NCI-H510A (cell line): ENCODE measurements around the gene REEP1.
"Not testable (repeated sequence)": the region's sequence is repeated elsewhere in the genome, so short reads cannot be mapped to it uniquely, and the experiment has no call there.

Source experiments
- DNase-seq: peaks from one replicate; lab custom pipeline; 2025; lab: John Stamatoyannopoulos, UW

Gene REEP1

DNA sequence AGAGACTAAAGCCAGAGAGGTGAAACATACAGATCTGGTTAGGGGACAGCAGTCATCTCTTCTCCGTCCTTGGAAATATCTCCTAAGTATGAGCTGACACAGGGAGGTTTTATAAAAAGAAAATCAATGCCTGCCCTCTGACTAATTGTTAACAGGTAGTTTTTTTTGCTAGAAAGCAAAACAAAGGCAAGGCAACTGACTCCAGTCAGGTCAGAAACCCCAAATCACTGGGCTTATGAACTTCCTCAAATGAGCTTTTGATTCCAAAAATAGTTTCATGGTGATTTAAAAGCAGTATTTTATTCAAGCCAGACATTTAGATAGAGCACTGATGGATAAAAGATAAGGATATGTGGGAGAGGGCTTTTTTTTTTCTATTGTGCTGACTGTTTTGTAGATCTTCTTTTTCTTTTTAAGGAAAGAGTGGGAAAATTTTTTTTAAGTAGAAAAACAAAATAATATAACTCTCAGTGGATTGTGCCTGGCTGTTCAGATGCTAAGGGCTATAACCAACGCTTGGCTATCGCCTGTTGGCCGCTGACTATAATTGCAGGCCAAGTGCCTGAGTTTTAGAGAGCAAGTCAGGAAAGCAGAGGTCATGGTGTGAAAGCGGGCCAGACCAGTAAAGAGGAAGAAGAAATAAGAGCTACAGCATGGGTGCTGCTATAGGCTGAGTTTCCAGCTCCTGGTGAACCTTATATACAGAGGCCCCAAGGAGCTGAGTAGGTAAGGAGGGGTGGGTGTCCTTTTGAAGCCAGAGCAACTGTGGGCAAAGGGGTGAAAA is 93.3 kb downstream of the REEP1 start:
- DNase-seq, result no peak

DNA sequence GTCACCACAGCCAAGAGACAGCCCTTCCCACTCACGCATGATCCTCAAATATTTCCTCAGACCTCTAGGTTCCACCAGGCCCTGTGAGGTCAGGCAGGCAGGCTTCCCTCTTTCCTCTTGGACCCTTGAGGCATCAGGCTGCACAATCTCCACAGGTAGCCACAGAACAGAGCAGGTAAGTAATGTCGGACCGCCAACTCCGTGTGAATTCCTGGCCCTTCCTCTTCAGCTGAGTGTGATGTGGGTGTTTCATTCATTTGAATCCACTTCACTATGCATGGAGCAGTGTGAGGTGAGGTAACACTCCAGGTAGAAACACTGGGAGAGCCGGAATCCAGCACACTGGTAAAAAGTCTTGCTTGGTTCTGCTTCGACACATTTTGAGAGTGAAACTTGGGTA is 94.2 kb downstream of the REEP1 start:
- no peak for DNase-seq

DNA sequence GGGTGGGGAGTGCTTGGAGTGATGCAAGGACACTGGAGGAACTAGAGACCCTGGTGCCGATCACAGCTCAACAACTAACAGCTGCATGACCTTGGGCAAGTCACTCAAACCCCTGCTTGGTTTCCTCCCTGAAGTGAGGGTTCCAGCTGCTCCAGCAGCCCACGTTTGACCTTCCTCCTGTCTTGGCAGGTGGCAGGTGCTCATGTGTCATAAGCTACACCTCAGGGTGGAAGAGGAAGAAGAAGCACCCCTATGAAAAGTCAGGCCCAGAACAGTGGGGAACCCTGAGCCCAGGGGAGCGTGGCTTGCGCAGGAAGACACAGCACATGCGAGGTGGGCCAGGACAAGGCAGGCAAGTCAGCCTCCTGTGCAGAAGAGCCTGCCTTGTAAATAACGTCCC is 95.8 kb downstream of the REEP1 start:
- no peak for DNase-seq

- no peak for DNase-seq
These were observed 97.2 kb downstream of the REEP1 start for GRCh38 chr2:86240251-86240650.

GRCh38 chr2:86239745-86240144 is 97.7 kb downstream of the REEP1 start:
- no peak for DNase-seq

DNA sequence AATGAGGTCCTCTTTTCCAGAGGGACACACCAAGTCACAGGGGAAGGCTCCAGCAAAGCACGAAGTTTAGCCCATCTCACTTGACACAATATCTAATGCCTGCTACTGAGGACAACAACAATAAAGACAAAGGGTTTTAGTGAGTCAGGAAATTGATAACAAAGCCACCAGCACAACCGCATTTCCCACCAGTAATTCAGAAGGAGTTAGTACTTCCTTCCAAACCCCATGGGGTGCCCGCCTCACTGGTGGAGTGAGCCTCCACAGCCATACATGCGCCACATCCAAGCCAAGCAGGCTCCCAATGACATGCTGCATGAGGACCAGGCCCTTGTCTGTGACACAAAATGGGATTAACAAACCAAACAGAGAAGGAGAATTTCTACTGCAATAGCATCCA is 98.1 kb downstream of the REEP1 start:
- no peak for DNase-seq

- DNase-seq, result no peak
These were observed 99.1 kb downstream of the REEP1 start for GRCh38 chr2:86238354-86238753.

DNA sequence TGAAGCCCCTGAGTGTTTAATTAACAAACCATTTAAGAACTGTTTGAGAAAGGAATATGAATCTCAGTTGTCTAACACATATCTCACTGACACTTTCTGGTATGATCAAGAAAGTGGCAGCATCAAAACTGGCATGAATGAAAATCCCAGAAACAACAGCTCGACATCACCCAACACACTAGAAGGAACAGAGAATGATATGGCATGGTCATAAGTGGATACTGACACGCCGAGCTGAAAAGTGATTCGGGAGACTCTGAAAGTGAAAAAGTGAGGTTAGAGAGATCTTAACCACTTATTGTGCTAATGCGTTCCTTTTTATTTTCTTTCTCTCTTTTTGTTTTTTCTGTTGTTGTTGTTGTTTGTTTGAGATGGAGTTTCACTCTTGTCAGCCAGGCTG is 100.3 kb downstream of the REEP1 start:
- no peak for DNase-seq

DNA sequence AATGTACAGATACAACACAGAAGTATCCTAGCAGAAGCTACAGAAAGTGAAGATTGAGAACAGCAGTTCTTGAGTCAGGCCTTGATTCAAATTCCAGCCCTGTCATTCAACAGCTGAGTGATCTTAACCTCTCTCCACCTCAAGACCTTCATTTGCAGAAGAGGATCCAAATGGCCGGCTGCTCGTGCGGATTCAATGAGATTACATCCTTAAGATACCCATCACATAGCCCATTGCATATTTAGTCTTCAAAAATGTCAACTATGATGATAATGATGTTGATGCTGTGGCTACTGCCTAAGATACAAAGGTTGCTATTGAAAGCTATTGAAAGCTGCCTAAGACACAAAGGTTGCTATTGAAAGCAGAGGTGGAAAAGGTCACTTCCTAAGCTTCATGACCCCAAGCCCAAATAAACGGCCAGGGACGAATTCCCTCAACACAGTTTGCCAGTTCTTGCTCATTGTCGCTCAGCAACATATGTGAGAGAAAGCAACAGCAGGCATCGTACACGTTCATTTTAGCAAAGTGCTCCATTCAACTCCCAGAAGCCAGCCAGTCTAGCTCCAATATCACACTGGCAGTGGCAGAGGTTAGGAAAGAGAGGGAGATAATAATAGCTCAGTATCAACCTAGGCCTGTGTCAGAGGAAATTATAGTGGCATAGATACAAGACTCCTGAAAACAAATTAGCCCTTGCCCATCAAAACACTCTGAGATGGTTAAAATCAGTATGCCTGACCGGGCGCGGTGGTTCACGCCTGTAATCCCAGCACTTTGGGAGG is 102.0 kb downstream of the REEP1 start:
- no peak for DNase-seq

GRCh38 chr2:86234563-86235131 is 102.8 kb downstream of the REEP1 start:
- no peak for DNase-seq

DNA sequence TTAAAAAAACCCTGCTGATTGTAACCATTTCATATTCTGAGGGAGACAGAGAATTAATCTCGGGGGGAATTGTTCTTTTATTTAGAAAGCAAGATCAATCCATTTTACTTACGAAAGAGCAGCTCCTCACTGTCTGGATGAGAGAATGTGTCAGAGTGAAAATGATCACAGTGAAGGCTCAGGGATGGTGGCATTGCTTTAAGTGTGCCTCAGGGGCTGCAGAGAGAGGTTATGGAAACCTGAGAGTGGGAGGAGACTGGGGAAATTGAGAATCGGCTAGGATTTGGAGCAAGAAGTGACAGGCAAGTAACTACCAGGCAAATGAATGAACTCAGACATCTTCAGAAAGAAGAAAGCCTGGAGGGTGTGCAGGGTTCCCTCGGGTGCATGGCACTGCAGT is 104.0 kb downstream of the REEP1 start:
- no peak for DNase-seq

DNA sequence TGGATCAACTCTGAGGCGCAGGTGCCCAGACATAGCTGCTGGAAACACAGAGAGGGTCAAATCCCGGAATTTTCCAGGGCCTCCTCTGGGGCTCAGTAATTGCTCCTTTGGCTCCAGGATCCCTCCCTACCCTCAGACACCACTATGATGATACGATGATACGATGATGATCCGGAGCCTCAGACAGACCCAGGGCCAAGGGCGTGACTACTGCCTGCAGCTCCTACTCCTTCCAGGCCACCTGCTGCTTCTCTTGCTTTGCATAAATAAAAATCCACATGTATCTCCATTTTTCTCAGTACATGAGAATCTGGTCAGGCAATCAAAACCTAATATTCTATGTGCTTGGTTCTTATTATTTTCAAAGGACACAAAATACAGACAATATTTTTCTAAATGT is 104.5 kb downstream of the REEP1 start:
- no peak for DNase-seq

DNA sequence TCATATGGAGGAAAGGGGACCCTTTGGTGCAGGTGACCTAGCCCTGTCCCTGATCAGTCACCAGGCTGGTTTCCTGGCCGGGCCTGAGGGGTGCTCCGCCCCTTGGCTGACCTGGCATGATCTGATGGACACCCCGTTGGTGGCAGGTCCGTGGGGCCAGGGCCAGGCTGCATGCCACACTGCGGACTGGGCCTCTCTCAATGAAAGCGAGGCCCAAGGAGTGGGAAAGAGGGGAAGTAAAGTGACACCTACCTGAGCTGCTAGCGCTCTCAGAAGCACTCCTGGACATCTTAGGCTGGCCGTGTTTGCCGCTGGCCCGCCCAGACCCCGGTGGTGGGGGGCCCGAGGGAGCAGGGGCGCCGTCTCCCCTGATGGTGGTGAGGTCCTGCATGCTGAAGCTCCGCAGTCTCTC is 105.0 kb downstream of the REEP1 start:
- no peak for DNase-seq

DNA sequence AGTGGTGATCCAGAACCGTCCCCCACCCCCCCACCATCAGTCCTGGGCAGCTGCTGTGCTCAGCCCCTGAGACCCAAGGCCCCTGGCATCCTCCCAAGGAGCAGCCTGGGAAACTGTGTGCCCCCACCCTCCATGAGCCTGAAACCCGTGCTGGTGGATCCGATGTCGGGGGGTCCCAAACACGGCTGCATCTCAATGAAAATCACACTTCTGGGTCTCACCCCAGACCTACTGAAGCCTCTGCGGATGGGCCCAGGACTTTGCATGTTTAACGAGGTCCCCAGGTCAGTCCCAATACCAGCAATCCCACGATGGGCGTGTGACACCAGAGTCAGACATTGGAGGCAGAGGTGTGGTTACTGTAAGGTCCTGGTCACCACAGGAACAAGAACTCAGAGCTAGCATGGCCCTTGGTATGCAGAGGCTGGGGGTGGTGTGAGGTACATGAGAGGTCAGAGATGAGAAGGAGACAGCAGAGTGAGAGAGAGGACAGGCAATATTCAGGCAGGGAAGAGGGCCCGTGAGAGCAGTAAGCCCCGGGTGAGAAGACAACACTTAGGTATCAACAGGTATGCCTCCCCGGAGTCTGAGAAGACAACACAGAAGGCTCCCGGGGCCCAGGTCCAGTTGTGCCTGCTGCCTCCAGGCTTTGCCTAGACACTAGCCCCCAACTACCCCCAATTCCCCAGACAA is 105.6 kb downstream of the REEP1 start:
- DNase-seq, result no peak

DNA sequence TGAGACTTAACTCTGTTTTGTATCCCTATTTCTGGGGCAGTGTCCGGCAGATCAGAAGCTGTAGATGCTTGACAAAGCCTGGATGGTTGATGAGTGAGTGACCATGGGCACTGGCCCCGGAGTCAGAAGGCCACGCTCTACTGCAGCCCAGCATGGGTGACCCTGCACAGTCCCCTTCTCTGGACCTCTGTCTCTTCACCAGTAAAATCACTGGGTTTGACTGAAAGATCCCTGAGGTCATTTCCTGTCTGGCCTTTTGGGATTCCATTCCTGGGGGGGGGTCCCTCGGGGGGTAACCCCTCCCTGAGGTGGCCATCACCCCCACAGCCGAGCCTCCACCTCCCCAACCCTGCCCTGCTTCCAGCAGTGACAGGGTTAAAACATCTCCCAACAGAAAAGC is 106.5 kb downstream of the REEP1 start:
- DNase-seq, result no peak

GRCh38 chr2:86229221-86229620 is 108.2 kb downstream of the REEP1 start:
- DNase-seq, result no peak

DNA sequence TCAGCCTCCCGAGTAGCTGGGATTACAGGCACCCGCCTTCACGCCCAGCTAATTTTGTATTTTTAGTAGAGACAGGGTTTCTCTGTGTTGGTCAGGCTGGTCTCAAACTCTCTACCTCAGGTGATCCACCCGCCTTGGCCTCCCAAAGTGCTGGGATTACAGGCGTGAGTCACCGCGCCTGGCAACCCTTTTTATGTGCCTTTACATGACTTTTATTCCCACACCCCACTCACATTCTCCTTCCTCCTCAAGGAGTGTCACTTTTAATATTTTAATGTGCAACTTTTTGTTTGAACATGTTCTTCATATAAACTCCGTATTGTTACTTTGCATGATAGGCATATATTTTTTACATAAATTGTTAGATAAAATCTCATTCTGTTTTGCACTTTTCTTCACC is 108.9 kb downstream of the REEP1 start:
- DNase-seq, result not testable (repeated sequence)

DNA sequence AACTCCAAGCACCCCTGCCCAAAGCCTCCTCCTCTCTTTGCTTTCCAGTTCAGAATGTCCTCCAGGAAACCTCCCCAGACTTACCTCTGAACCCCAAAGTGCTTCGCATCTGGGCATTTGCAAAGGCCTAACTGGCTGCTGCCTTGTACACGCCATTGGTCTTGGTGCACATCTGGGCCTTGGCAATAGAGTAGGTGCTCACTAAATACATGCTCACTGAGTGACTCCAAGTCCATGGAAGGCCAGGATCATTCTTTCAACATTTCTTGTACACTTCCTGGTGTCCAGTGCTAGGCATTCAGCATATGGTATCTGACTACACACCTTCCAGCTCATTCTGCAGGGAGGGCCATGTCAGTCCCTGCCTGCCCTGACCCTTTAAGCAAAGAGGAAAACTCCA is 109.7 kb downstream of the REEP1 start:
- no peak for DNase-seq

DNA sequence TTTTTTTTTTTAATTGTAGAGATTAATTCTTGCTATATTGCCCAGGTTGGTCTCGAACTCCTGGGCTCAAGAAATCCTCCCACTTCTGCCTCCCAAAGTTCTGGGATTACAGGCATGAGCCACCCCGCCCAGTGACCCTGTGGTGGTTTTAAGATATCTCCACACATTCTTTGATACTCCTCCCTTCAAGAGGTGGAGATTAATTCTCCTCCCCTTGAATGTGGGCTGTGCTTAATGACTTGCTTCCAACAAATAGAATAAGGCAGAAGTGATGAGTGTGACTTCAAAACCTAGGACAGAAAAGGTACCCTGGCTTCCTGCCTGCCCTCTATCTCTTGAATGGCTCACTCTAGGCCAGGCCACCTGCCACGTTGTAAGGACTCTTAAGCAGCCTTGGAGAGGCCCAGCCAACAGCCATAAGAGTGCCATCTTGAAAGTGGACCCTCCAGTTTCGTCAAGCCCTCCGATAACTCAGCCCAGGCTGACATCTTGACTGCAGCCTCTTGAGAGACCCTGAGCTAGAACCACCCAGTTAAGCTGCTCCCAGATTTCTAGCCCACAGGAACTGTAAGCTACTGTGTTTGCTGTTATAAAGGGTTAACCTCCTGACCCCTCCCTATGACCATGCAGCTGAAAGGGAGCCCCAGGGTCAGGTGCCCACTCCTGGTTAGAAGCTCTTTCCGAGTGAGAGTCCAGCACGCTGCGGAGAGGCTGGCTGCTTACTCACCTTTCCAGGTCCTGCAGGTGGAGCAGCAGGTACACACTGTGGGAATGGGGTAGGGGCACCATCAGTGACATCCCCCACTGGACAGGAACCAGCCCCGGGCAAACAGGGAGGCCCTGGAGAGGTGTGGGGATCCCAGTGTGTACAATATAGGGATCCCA is 110.5 kb downstream of the REEP1 start:
- no peak for DNase-seq

- no peak for DNase-seq
These were observed 111.4 kb downstream of the REEP1 start for GRCh38 chr2:86226070-86226469.

GRCh38 chr2:86225581-86225980 is 111.8 kb downstream of the REEP1 start:
- DNase-seq, result no peak
